WTC11 (cell line): ENCODE measurements around the gene MBNL1. TPM values are rescaled to one million over a fixed set of nuclear protein-coding genes. Genes with fewer than 3 reads are reported as not detected.

Experiments used
- ATAC-seq: fragments of 200-7000 bp; cut with Tn5 transposase; 2 replicates; pipeline ENCODE4 v1.10.0; 2021; ENCODE audit warnings: mild to moderate bottlenecking, moderate library complexity
- CTCF ChIA-PET: fragments of 300-600 bp; sonication (Branson Sonifier 250); formaldehyde crosslinking; loops from one replicate; lab custom pipeline; 2021; ENCODE audit warnings: antibody characterized with exemption; lab: Charles Lee
- POLR2A ChIA-PET: fragments of 350-600 bp; sonication (Branson Sonifier 250); formaldehyde crosslinking; loops from one replicate; lab custom pipeline; 2021; ENCODE audit warnings: antibody characterized with exemption; lab: Charles Lee
- DNase-seq: peaks from one replicate; pipeline ENCODE4 v3.0.0; 2021; ENCODE audit warnings: low spot score
- H3K27ac Mint-ChIP-seq: 2 replicates; pipeline ENCODE4 v1.8.0; 2021; ENCODE audit warnings: mixed read lengths
- H3K27me3 Mint-ChIP-seq: 2 replicates; pipeline ENCODE4 v1.8.0; 2021; ENCODE audit warnings: low read depth, mild to moderate bottlenecking, moderate library complexity, mixed read lengths
- H3K36me3 Mint-ChIP-seq: 2 replicates; pipeline ENCODE4 v1.8.0; 2021; ENCODE audit warnings: mixed read lengths
- H3K4me1 Mint-ChIP-seq: 2 replicates; pipeline ENCODE4 v1.8.0; 2022; ENCODE audit warnings: mixed read lengths
- H3K4me3 Mint-ChIP-seq: 2 replicates; pipeline ENCODE4 v1.8.0; 2021; ENCODE audit warnings: mild to moderate bottlenecking, moderate library complexity, mixed read lengths
- H3K9me3 Mint-ChIP-seq: 2 replicates; pipeline ENCODE4 v1.8.0; 2021; ENCODE audit warnings: mixed read lengths
- ATF1 ChIP-seq: sonication (generic); formaldehyde crosslinking; IDR thresholded peaks from 2 replicates; pipeline ENCODE4 v1.8.1; 2023; ENCODE audit warnings: mild to moderate bottlenecking, moderate library complexity, missing genetic modification reagents
- CBFB ChIP-seq: sonication (generic); formaldehyde crosslinking; IDR thresholded peaks from 2 replicates; pipeline ENCODE4 v1.8.1; 2022; ENCODE audit warnings: mild to moderate bottlenecking, low read depth, missing genetic modification reagents
- CREB1 ChIP-seq: sonication (generic); formaldehyde crosslinking; IDR thresholded peaks from 2 replicates; pipeline ENCODE4 v1.8.0; 2023; ENCODE audit warnings: mild to moderate bottlenecking, missing genetic modification reagents
- CREM ChIP-seq: sonication (generic); formaldehyde crosslinking; IDR thresholded peaks from 2 replicates; pipeline ENCODE4 v1.8.1; 2022; ENCODE audit warnings: mild to moderate bottlenecking, missing genetic modification reagents, moderate library complexity
- ELF4 ChIP-seq: sonication (generic); formaldehyde crosslinking; IDR thresholded peaks from 2 replicates; pipeline ENCODE4 v1.8.1; 2022; ENCODE audit warnings: low read depth, mild to moderate bottlenecking, moderate library complexity, missing genetic modification reagents
- FOXP1 ChIP-seq: sonication (generic); formaldehyde crosslinking; IDR thresholded peaks from 2 replicates; pipeline ENCODE4 v1.8.0; 2022; ENCODE audit warnings: missing genetic modification reagents, mild to moderate bottlenecking, moderate library complexity, borderline replicate concordance
- GRHL2 ChIP-seq: fragments of 250-450 bp; sonication (Bioruptor Pico); IDR thresholded peaks from 2 replicates; pipeline ENCODE4 v1.8.0; 2022; ENCODE audit warnings: mild to moderate bottlenecking, moderate library complexity; ENCODE audit not compliant: insufficient replicate concordance, severe bottlenecking
- GTF2I ChIP-seq: fragments of 250-450 bp; sonication (Bioruptor Pico); conservative IDR thresholded peaks from 2 replicates; pipeline ENCODE4 v1.4.0; 2021; ENCODE audit warnings: mild to moderate bottlenecking
- HMGA2 ChIP-seq: fragments of 250-450 bp; sonication (Bioruptor Pico); IDR thresholded peaks from 2 replicates; pipeline ENCODE4 v1.4.0; 2021; ENCODE audit warnings: mild to moderate bottlenecking, moderate library complexity
- KAT7 ChIP-seq: sonication (generic); formaldehyde crosslinking; IDR thresholded peaks from 2 replicates; pipeline ENCODE4 v1.8.1; 2023; ENCODE audit warnings: missing genetic modification reagents, mild to moderate bottlenecking, borderline replicate concordance
- NFE2L1 ChIP-seq: sonication (generic); formaldehyde crosslinking; IDR thresholded peaks from 2 replicates; pipeline ENCODE4 v1.8.1; 2023; ENCODE audit warnings: missing genetic modification reagents
- NFYB ChIP-seq: sonication (generic); formaldehyde crosslinking; conservative IDR thresholded peaks from 2 replicates; pipeline ENCODE4 v1.8.0; 2022; ENCODE audit warnings: low read depth, missing genetic modification reagents
- NR1H2 ChIP-seq: sonication (generic); formaldehyde crosslinking; IDR thresholded peaks from 2 replicates; pipeline ENCODE4 v1.9.0; 2021; ENCODE audit warnings: mild to moderate bottlenecking, moderate library complexity, missing genetic modification reagents
- NR3C1 ChIP-seq: sonication (generic); formaldehyde crosslinking; conservative IDR thresholded peaks from 2 replicates; pipeline ENCODE4 v1.8.1; 2023; ENCODE audit warnings: low read depth, mild to moderate bottlenecking, missing genetic modification reagents
- PRRX2 ChIP-seq: fragments of 250-450 bp; sonication (Bioruptor Pico); IDR thresholded peaks from 2 replicates; pipeline ENCODE4 v1.8.0; 2021; ENCODE audit warnings: mild to moderate bottlenecking
- ZNF219 ChIP-seq: sonication (generic); formaldehyde crosslinking; IDR thresholded peaks from 2 replicates; pipeline ENCODE4 v1.8.0; 2023; ENCODE audit warnings: missing genetic modification reagents, mild to moderate bottlenecking, borderline replicate concordance
- ZNF423 ChIP-seq: fragments of 250-450 bp; sonication (Bioruptor Pico); IDR thresholded peaks from 2 replicates; pipeline ENCODE4 v2.1.2; 2022; ENCODE audit warnings: mild to moderate bottlenecking, moderate library complexity
- ZNF671 ChIP-seq: fragments of 250-450 bp; sonication (Bioruptor Pico); IDR thresholded peaks from 2 replicates; pipeline ENCODE4 v1.8.0; 2021; ENCODE audit warnings: mild to moderate bottlenecking
- total RNA-seq: library from RNA; stranded (reverse); gene quantifications from 3 replicates; pipeline ENCODE4 v1.2.3, GENCODE V29; 2021
- TF ChIP-seq, protein P1 (sequence below): fragments of 250-450 bp; sonication (Bioruptor Pico); IDR thresholded peaks from 2 replicates; pipeline ENCODE4 v2.1.2; 2022; ENCODE audit warnings: mild to moderate bottlenecking, moderate library complexity
- TF ChIP-seq, protein P2 (sequence below): sonication (generic); formaldehyde crosslinking; IDR thresholded peaks from 2 replicates; pipeline ENCODE4 v1.8.1; 2023; ENCODE audit warnings: mild to moderate bottlenecking, missing genetic modification reagents, moderate library complexity
- TF ChIP-seq, protein P3 (sequence below): sonication (generic); formaldehyde crosslinking; IDR thresholded peaks from 2 replicates; pipeline ENCODE4 v1.8.0; 2022; ENCODE audit warnings: mild to moderate bottlenecking, missing genetic modification reagents
- TF ChIP-seq, protein P4 (sequence below): sonication (generic); formaldehyde crosslinking; IDR thresholded peaks from 2 replicates; pipeline ENCODE4 v1.8.1; 2023; ENCODE audit warnings: mild to moderate bottlenecking, missing genetic modification reagents
- TF ChIP-seq, protein P5 (sequence below): sonication (generic); formaldehyde crosslinking; IDR thresholded peaks from 2 replicates; pipeline ENCODE4 v1.8.1; 2023; ENCODE audit warnings: mild to moderate bottlenecking, moderate library complexity, missing genetic modification reagents
- TF ChIP-seq, protein P6 (sequence below): sonication (generic); formaldehyde crosslinking; IDR thresholded peaks from 2 replicates; pipeline ENCODE4 v1.8.1; 2022; ENCODE audit warnings: low read depth, mild to moderate bottlenecking, moderate library complexity, missing genetic modification reagents, borderline replicate concordance

Gene MBNL1
- total RNA-seq, 1 experiment from 2014 or later, result 20.4 TPM

DNA sequence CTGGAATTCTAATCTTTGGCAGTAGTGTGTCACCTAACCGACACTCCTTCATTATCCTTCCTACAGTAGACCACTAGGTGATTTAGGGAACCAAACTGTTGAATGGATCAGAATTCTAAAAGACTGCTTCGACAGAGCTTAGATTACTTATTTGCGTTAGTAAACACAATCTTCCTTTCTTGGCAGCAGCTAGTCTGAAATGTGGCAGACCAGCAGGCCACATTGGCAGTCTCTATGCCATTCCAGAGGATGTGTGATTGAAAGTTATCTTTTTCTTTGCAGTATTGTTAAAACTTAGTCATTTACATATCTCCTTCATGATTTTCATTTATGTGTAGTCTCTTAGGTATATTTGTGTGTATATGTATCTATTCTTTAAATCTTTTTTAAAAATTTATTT is 23.6 kb downstream of the MBNL1 start:
- Mint-ChIP-seq H3K4me1 (peaks cover 40% of the 10 kb centered on the region), H3K27ac (no peak overlapping the region), H3K36me3 (no peaks in the 10 kb centered on the region), H3K27me3 (no peaks in the 10 kb centered on the region), H3K4me3 (no peak overlapping the region), H3K9me3 (no peaks in the 10 kb centered on the region)
- ChIA-PET POLR2A (no interaction called here), CTCF (no interaction called here)
- ATAC-seq (no peak), DNase-seq (no peak)
- TF ChIP-seq ATF1 (CRISPR knock-in tag) (no peak), GTF2I (CRISPR knock-in tag) (no peak), ELF4 (CRISPR knock-in tag) (no peak), ZNF671 (CRISPR knock-in tag) (no peak), CREB1 (CRISPR knock-in tag) (no peak), ZNF219 (CRISPR knock-in tag) (no peak), NR1H2 (no peak)
- TF ChIP-seq, protein P1, sequence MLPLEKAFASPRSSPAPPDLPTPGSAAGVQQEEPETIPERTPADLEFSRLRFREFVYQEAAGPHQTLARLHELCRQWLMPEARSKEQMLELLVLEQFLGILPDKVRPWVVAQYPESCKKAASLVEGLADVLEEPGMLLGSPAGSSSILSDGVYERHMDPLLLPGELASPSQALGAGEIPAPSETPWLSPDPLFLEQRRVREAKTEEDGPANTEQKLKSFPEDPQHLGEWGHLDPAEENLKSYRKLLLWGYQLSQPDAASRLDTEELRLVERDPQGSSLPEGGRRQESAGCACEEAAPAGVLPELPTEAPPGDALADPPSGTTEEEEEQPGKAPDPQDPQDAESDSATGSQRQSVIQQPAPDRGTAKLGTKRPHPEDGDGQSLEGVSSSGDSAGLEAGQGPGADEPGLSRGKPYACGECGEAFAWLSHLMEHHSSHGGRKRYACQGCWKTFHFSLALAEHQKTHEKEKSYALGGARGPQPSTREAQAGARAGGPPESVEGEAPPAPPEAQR (CRISPR knock-in tag), result no peak
- TF ChIP-seq, protein P2, sequence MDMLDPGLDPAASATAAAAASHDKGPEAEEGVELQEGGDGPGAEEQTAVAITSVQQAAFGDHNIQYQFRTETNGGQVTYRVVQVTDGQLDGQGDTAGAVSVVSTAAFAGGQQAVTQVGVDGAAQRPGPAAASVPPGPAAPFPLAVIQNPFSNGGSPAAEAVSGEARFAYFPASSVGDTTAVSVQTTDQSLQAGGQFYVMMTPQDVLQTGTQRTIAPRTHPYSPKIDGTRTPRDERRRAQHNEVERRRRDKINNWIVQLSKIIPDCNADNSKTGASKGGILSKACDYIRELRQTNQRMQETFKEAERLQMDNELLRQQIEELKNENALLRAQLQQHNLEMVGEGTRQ, result no peak
- TF ChIP-seq, protein P3, sequence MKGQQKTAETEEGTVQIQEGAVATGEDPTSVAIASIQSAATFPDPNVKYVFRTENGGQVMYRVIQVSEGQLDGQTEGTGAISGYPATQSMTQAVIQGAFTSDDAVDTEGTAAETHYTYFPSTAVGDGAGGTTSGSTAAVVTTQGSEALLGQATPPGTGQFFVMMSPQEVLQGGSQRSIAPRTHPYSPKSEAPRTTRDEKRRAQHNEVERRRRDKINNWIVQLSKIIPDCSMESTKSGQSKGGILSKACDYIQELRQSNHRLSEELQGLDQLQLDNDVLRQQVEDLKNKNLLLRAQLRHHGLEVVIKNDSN (CRISPR knock-in tag), result no peak

DNA sequence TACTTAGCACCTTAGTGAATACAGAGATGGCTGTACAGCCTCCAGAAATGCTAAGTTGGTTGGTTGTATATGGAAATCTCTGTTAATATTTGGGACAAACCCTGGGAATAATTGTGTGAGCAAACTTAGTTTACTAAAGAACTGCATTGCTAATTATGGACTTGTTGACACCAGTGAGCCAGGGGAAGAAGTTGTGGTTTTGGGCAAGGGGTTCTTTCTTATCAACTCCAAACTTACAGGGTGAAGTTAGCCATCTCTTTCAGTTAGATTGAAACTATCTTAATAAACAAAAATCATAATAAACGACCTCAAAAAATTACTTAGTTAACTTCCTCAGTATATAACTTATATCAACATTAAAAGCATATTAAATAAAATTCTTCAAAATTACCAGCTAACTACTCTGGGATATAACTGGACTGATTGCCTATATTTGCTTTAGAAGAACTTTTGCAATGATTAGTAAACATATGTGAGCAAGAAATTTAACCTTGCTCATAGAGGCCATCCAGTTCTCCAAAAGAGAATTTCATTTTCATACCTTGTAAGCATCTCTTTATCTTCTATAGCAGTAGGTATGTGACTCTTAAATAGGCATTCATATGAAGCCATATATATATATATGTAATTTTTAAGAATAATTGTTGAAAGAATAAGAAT is 24.7 kb downstream of the MBNL1 start:
- ATAC-seq (no peak), DNase-seq (no peak)
- Mint-ChIP-seq H3K36me3 (no peaks in the 10 kb centered on the region), H3K4me1 (peaks cover 42% of the 10 kb centered on the region), H3K4me3 (no peak overlapping the region), H3K27me3 (no peaks in the 10 kb centered on the region), H3K9me3 (no peaks in the 10 kb centered on the region), H3K27ac (peak overlapping the region; percentile 30)
- ChIA-PET POLR2A (no interaction called here), CTCF (no interaction called here)
- TF ChIP-seq ATF1 (CRISPR knock-in tag), result no peak
- no peak for TF ChIP-seq HMGA2 (CRISPR knock-in tag)
- TF ChIP-seq KAT7 (CRISPR knock-in tag), result no peak

DNA sequence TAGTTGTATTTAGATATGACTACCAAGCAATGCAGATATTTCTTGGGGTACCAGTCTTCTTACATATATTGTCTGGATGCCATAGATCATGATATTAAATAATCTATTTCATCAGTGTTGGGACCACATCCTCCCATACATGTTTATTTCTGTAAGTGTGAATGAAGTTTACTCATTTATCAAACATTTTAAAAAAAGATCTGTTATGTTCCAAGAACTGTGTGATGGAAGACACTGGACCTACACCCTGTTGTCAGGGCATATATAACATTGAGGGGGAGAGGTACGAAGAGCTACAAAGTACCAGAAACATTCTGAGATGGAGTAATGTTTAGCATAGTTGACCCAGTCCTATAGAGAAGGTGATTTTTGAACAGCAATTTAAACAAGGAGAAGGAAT is 26.6 kb downstream of the MBNL1 start:
- H3K4me3 Mint-ChIP-seq, result no peak overlapping the region
- H3K27me3 Mint-ChIP-seq, result no peaks in the 10 kb centered on the region
- ChIA-PET POLR2A (no interaction called here), CTCF (interaction anchor here (1.9 kb wide), 1 partner anchor 112 kb away, joined by 4 read pairs; no protein-coding TSS in a partner anchor)
- ATAC-seq (no peak), DNase-seq (no peak)
- H3K27ac Mint-ChIP-seq, result peak overlapping the region; percentile 32; the same call in 1 of the 2 replicates
- peaks cover 52% of the 10 kb centered on the region for H3K4me1 Mint-ChIP-seq
- no peaks in the 10 kb centered on the region for H3K36me3 Mint-ChIP-seq
- no peaks in the 10 kb centered on the region for H3K9me3 Mint-ChIP-seq
- no peak for TF ChIP-seq CBFB (CRISPR knock-in tag)
- TF ChIP-seq, protein P4, sequence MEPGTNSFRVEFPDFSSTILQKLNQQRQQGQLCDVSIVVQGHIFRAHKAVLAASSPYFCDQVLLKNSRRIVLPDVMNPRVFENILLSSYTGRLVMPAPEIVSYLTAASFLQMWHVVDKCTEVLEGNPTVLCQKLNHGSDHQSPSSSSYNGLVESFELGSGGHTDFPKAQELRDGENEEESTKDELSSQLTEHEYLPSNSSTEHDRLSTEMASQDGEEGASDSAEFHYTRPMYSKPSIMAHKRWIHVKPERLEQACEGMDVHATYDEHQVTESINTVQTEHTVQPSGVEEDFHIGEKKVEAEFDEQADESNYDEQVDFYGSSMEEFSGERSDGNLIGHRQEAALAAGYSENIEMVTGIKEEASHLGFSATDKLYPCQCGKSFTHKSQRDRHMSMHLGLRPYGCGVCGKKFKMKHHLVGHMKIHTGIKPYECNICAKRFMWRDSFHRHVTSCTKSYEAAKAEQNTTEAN (CRISPR knock-in tag), result no peak
- TF ChIP-seq NFYB (CRISPR knock-in tag), result no peak
- TF ChIP-seq CREM (CRISPR knock-in tag), result no peak
- TF ChIP-seq, protein P5, sequence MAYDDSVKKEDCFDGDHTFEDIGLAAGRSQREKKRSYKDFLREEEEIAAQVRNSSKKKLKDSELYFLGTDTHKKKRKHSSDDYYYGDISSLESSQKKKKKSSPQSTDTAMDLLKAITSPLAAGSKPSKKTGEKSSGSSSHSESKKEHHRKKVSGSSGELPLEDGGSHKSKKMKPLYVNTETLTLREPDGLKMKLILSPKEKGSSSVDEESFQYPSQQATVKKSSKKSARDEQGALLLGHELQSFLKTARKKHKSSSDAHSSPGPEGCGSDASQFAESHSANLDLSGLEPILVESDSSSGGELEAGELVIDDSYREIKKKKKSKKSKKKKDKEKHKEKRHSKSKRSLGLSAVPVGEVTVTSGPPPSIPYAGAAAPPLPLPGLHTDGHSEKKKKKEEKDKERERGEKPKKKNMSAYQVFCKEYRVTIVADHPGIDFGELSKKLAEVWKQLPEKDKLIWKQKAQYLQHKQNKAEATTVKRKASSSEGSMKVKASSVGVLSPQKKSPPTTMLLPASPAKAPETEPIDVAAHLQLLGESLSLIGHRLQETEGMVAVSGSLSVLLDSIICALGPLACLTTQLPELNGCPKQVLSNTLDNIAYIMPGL (CRISPR knock-in tag), result no peak
- TF ChIP-seq, protein P6, sequence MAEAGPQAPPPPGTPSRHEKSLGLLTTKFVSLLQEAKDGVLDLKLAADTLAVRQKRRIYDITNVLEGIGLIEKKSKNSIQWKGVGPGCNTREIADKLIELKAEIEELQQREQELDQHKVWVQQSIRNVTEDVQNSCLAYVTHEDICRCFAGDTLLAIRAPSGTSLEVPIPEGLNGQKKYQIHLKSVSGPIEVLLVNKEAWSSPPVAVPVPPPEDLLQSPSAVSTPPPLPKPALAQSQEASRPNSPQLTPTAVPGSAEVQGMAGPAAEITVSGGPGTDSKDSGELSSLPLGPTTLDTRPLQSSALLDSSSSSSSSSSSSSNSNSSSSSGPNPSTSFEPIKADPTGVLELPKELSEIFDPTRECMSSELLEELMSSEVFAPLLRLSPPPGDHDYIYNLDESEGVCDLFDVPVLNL (CRISPR knock-in tag), result no peak
- TF ChIP-seq NFE2L1 (CRISPR knock-in tag), result no peak
- no peak for TF ChIP-seq FOXP1 (CRISPR knock-in tag)
- no peak for TF ChIP-seq PRRX2 (CRISPR knock-in tag)
- no peak for TF ChIP-seq ELF4 (CRISPR knock-in tag)
- TF ChIP-seq GRHL2 (CRISPR knock-in tag), result no peak
- TF ChIP-seq ZNF423 (CRISPR knock-in tag), result no peak
- no peak for TF ChIP-seq NR3C1 (CRISPR knock-in tag)
